CD4-positive, CD25-positive, alpha-beta regulatory T cell (primary cell): ENCODE results near the gene CAMK1. TPM values are rescaled to one million over a fixed set of nuclear protein-coding genes. Genes with fewer than 3 reads are reported as not detected.

ENCODE experiments used
- ATAC-seq, 2 donors: fragments of 150-1000 bp; cut with Tn5 transposase; one replicate each; pipeline ENCODE4 v1.10.0; 2021; ENCODE audit warnings: low read depth in 2 of 2, moderate number of reproducible peaks in 2 of 2, moderate library complexity in 1 of 2
- DNase-seq, 3 donors: peaks; one replicate each; pipeline versions ENCODE4 v3.0.0 to v3.0.0-alpha.2; 2012 to 2022; ENCODE audit warnings: mixed read lengths in 1 of 3
- H3K27ac ChIP-seq: one replicate; pipeline ENCODE4 v1.7.0; 2013; ENCODE audit warnings: mild to moderate bottlenecking, low read length; ENCODE audit not compliant: insufficient read depth, poor library complexity, severe bottlenecking
- H3K27me3 ChIP-seq: one replicate; pipeline ENCODE4 v1.7.0; 2013; ENCODE audit warnings: low read length; ENCODE audit not compliant: control insufficient read depth, insufficient read depth
- H3K36me3 ChIP-seq: one replicate; pipeline ENCODE4 v1.7.0; 2013; ENCODE audit warnings: mild to moderate bottlenecking, low read length, moderate library complexity; ENCODE audit not compliant: control insufficient read depth, insufficient read depth
- H3K4me1 ChIP-seq: 2 replicates; pipeline ENCODE4 v1.7.0; 2013; ENCODE audit warnings: mild to moderate bottlenecking, low read length; ENCODE audit not compliant: insufficient read depth, control insufficient read depth, poor library complexity, severe bottlenecking
- H3K4me3 ChIP-seq: one replicate; pipeline ENCODE4 v1.7.0; 2013; ENCODE audit warnings: low read depth, mild to moderate bottlenecking, low read length, moderate library complexity
- H3K9me3 ChIP-seq, 2 experiments: 1 replicate in 1 of 2; 2 replicates in 1 of 2; pipeline ENCODE4 v1.7.0; 2013; ENCODE audit warnings: low read length in 2 of 2, mild to moderate bottlenecking in 1 of 2, moderate library complexity in 1 of 2; ENCODE audit not compliant: control insufficient read depth in 2 of 2
- H3K27ac Mint-ChIP-seq, 3 donors: one replicate each; pipeline ENCODE4 v1.8.0; 2020 to 2022; ENCODE audit warnings: mild to moderate bottlenecking in 3 of 3, mixed read lengths in 3 of 3, moderate library complexity in 2 of 3
- H3K27me3 Mint-ChIP-seq: one replicate; pipeline ENCODE4 v1.8.0; 2022; ENCODE audit warnings: mild to moderate bottlenecking, mixed read lengths
- H3K36me3 Mint-ChIP-seq: one replicate; pipeline ENCODE4 v1.8.0; 2020; ENCODE audit warnings: mixed read lengths
- H3K4me1 Mint-ChIP-seq, 4 donors: one replicate each; pipeline ENCODE4 v1.8.0; 2020 to 2022; ENCODE audit warnings: mixed read lengths in 4 of 4, mild to moderate bottlenecking in 1 of 4
- H3K4me3 Mint-ChIP-seq, 4 donors: one replicate each; pipeline ENCODE4 v1.8.0; 2020 to 2022; ENCODE audit warnings: mild to moderate bottlenecking in 4 of 4, mixed read lengths in 4 of 4, moderate library complexity in 3 of 4
- H3K9me3 Mint-ChIP-seq, 7 donors: one replicate each; pipeline ENCODE4 v1.8.0; 2020 to 2022; ENCODE audit warnings: mixed read lengths in 7 of 7, mild to moderate bottlenecking in 3 of 7, moderate library complexity in 2 of 7
- polyA plus RNA-seq, 4 donors: library from polyadenylated mRNA; unstranded; fragments of 300-500 nt; fragmentation: Illumina TruSeq; gene quantifications; one replicate each; pipeline ENCODE4 v1.2.3, GENCODE V29; 2021
- total RNA-seq: library from RNA; stranded (reverse); gene quantifications from one replicate; pipeline ENCODE4 v1.2.3, GENCODE V29; 2022

Gene CAMK1
- total and polyA plus RNA-seq, 5 donors from 2014 or later, result 4.5 to 13.7 (median 5.6) TPM

DNA sequence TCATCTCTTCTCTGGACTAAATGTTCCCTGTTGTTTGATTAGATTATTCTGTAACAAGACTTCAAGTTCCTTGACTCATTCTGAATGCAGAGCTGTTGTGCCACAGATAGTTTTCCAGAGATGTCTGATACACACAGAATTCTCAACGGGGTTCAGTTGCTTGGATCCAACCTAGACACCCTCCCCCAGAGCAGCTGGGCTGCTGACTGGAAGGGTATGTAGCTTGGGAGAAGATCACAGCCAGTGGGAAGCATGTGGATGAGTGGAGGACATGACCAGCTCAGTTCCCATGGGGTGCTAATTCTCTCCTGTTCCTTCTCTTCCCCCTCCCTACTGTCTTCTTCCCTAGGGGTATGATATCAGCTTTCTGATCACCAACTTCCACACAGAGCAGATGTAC lies 33.7 kb upstream of the CAMK1 start:
- Mint-ChIP-seq H3K27ac (peak overlapping the region; percentile 52 to 85 (median 78)), H3K4me3 (no peak overlapping the region), H3K9me3 (no peaks in the 10 kb centered on the region), H3K4me1 (peaks cover 5 to 31% (median 16%) of the 10 kb centered on the region in 4 donors), H3K36me3 (peaks cover 35% of the 10 kb centered on the region), H3K27me3 (no peaks in the 10 kb centered on the region)
- Histone ChIP-seq H3K27me3 (no peaks in the 10 kb centered on the region), H3K36me3 (peaks cover 80% of the 10 kb centered on the region), H3K4me3 (no peak overlapping the region), H3K9me3 (no peaks in the 10 kb centered on the region), H3K27ac (no peak overlapping the region), H3K4me1 (peaks cover 10% of the 10 kb centered on the region)
- DNase-seq, result no peak
- ATAC-seq, result no peak

DNA sequence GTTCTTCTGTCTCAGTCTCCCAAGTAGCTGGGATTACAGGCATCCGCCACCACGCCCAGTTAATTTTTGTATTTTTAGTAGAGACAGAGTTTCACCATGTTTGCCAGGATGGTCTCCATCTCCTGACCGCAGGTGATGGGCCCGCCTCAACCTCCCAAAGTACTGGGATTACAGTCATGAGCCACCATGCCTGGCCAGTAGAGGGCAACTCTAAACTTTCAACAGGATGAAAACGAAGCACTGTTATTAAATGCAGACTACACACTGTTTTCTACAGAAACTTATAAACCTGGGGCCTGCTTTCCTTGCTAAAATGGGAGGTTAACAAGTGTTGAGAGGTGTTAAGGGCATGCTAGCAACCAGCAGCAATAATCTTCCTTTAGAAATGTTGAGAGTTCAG lies 30.8 kb upstream of the CAMK1 start:
- ATAC-seq (no peak), DNase-seq (no peak)
- Histone ChIP-seq H3K27me3 (no peaks in the 10 kb centered on the region), H3K27ac (no peak overlapping the region), H3K4me1 (peaks cover 5% of the 10 kb centered on the region), H3K36me3 (peaks cover 80% of the 10 kb centered on the region), H3K9me3 (no peaks in the 10 kb centered on the region), H3K4me3 (no peak overlapping the region)
- no peaks in the 10 kb centered on the region for H3K27me3 Mint-ChIP-seq
- peaks cover 40% of the 10 kb centered on the region for H3K36me3 Mint-ChIP-seq
- H3K4me1 Mint-ChIP-seq, result peaks cover 10 to 42% (median 22%) of the 10 kb centered on the region in 4 donors
- peak overlapping the region in 2 of 4 donors; percentile 21 to 41 for H3K4me3 Mint-ChIP-seq
- no peak overlapping the region for H3K27ac Mint-ChIP-seq
- H3K9me3 Mint-ChIP-seq, result no peaks in the 10 kb centered on the region

DNA sequence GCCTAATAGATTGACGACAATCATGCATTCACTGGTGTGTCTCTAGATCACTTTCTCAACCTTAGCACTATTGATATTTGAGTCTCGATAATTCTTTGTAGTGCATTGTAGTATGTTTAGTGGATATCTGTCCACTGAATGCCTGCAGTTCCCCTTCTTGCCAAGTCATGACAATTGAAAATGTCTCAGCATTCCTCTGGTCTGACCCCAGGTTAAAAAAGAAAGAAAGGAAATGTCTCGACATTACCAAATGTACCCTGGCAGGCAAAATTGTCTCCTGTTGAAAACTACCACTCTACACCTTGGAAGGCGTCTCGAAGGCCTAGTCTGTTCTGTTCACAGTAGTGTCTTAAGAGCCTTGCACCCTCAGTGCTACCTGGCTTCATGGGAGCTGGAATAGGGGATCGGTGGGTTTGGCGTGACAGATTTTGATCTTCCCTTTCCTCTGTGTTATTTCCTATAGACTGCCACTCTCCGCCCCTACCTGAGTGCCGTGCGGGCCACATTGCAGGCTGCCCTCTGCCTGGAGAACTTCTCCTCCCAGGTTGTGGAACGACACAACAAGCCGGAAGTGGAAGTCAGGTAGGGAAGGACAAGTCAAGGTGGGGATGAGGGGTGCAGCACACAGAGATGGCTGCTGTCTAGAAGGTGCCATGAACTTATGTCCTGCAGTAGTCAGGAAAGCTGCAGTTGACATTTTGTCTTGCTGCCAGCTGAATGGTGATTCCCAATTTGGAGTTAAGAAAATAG lies 27.6 kb upstream of the CAMK1 start:
- Mint-ChIP-seq H3K36me3 (peaks cover 25% of the 10 kb centered on the region), H3K4me1 (peaks cover 20 to 52% (median 37%) of the 10 kb centered on the region in 4 donors), H3K4me3 (peak overlapping the region in 2 of 4 donors; percentile 9 to 80), H3K27ac (peak overlapping the region in 1 of 3 donors; percentile 83), H3K9me3 (no peaks in the 10 kb centered on the region), H3K27me3 (no peaks in the 10 kb centered on the region)
- Histone ChIP-seq H3K27me3 (no peaks in the 10 kb centered on the region), H3K36me3 (peaks cover 59% of the 10 kb centered on the region), H3K9me3 (no peaks in the 10 kb centered on the region), H3K4me3 (no peak overlapping the region), H3K27ac (no peak overlapping the region), H3K4me1 (peaks cover 28% of the 10 kb centered on the region)
- DNase-seq (no peak), ATAC-seq (no peak)

DNA sequence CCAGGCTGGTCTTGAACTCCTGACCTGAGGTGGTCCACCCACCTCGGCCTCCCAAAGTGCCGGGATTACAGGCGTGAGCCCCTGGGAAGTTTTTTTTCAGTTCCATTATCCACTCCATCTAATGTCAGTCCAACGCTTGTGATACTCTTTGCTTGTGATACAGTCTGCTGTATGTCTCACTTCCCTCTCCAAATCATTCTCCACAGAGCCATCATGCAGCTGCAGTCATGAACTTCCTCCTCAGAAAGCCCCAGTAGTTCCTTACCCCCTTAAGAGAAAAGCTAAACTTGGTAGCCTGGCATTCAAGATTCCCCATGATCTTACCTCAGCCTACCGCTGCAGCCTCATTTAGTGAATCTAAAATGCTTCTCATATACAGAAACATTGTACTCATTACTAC lies 25.5 kb upstream of the CAMK1 start:
- H3K27me3 ChIP-seq, result no peaks in the 10 kb centered on the region
- no peak overlapping the region for H3K4me3 ChIP-seq
- DNase-seq, result no peak
- no peak for ATAC-seq
- no peak overlapping the region for H3K27ac ChIP-seq
- H3K36me3 ChIP-seq, result peaks cover 46% of the 10 kb centered on the region
- Mint-ChIP-seq H3K36me3 (peaks cover 24% of the 10 kb centered on the region), H3K4me1 (peaks cover 24 to 70% (median 51%) of the 10 kb centered on the region in 4 donors), H3K27ac (peak overlapping the region in 2 of 3 donors; percentile 86 to 93), H3K4me3 (peak overlapping the region; percentile 75 to 98 (median 84)), H3K9me3 (no peaks in the 10 kb centered on the region), H3K27me3 (no peaks in the 10 kb centered on the region)
- H3K9me3 ChIP-seq, result no peaks in the 10 kb centered on the region
- H3K4me1 ChIP-seq, result peaks cover 44% of the 10 kb centered on the region

DNA sequence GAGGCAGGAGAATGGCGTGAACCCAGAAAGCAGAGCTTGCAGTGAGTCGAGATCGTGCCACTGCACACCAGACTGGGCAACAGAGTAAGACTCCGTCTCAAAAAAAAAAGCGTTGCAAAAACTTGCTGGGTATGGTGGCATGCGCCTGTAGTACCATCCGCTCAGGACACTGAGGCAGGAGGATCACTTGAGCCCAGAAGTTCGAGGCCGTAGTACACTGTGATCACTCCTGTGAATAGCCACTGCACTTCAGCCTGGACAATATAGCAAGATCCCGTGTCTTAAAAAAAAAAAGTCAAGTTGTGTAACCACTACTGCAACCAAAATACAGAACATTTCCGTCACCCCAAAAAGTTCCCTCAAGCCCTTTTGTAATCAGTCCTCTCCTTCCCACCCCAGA lies 24.7 kb upstream of the CAMK1 start:
- H3K36me3 ChIP-seq, result peaks cover 45% of the 10 kb centered on the region
- peaks cover 45% of the 10 kb centered on the region for H3K4me1 ChIP-seq
- no peaks in the 10 kb centered on the region for H3K27me3 ChIP-seq
- Mint-ChIP-seq H3K4me3 (peak overlapping the region; percentile 90 to 99 (median 96)), H3K27me3 (no peaks in the 10 kb centered on the region), H3K27ac (peak overlapping the region in 1 of 3 donors; percentile 99), H3K36me3 (peaks cover 21% of the 10 kb centered on the region), H3K4me1 (peaks cover 28 to 71% (median 51%) of the 10 kb centered on the region in 4 donors), H3K9me3 (no peaks in the 10 kb centered on the region)
- peak overlapping the region; percentile 50 for H3K4me3 ChIP-seq
- H3K27ac ChIP-seq, result peak overlapping the region; percentile 96
- no peak for ATAC-seq
- no peak for DNase-seq
- H3K9me3 ChIP-seq, result no peaks in the 10 kb centered on the region

DNA sequence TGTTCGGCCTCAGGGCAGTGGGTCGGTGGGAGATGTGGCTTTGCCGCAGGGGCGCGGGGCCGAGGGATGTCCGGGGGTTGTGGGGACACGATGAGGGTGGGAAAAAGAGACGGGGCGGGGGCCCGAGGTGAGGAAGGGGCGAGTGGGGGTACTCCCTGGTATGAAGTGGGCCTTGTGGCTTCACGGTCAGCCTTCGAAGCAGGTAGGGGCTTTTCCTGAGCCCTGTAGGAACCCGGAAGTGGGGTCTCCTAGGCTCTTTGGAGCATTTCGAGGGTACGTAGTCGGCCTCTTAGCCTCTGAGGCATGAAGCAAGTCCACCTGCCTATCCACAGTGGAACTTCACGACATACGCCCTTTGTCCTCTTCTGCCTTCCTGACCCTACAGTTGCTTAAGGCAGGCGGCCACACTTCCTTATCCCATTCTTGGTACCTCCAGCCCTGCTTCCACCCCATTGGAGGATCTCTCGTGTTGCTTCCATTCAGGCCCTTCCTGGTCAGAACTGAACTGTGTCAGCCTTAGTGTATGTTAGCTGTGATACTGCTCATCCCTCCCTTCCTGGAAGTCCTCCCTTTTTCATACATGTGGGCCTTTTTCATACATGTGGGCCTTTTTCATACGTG lies 23.5 kb upstream of the CAMK1 start:
- peak overlapping the region; percentile 92 to 99 (median 96) for H3K4me3 Mint-ChIP-seq
- H3K4me1 Mint-ChIP-seq, result peaks cover 28 to 74% (median 51%) of the 10 kb centered on the region in 4 donors
- DNase-seq, result peak in 2 of 3 donors; percentile 27 to 49
- no peak for ATAC-seq
- H3K27ac Mint-ChIP-seq, result peak overlapping the region; percentile 98 to 100 (median 99)
- no peaks in the 10 kb centered on the region for H3K9me3 ChIP-seq
- H3K4me3 ChIP-seq, result peak overlapping the region; percentile 95
- H3K27me3 ChIP-seq, result no peaks in the 10 kb centered on the region
- peaks cover 45% of the 10 kb centered on the region for H3K4me1 ChIP-seq
- peaks cover 41% of the 10 kb centered on the region for H3K36me3 ChIP-seq
- H3K27ac ChIP-seq, result peak overlapping the region; percentile 96
- H3K27me3 Mint-ChIP-seq, result no peaks in the 10 kb centered on the region
- no peaks in the 10 kb centered on the region for H3K9me3 Mint-ChIP-seq
- H3K36me3 Mint-ChIP-seq, result peaks cover 27% of the 10 kb centered on the region

DNA sequence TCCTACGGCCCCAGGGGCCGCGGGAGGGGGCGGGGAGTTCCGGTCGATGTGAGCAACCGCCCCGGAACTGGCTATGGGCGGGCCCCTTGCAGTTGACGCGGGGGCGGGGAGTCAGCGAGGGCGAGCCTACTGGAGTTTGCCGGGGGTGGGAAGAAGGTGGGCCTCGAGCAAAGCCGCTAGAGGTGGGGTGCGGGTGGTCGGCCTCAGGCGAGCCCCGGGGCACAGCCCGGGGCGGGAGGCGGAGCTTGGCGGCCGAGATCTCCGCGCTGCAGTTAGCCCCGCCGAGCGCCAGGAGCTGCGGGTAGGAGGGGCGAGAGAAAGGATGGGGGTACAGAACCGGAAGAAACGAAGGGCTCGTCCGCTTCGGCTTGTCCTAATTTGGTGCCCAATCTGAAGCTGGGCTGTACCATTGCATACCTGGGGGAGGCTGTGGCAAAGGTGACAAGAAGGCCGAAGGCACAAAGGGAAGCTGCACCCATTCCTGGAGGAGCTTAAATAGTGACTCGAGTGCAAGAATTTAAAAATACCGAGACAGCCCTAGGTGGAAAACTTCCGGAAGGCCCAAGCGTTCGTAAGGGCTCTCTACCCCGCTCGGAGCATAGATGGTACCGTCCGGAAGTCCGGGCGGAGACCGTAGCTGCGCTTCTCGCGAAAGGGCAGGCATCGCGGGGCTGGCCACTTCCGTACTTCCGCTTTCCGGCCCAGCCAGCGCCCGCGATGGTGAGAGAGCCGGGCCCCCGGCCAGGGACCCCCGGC lies 22.8 kb upstream of the CAMK1 start, which contains the start of the genes ARPC4 and TADA3:
ARPC4 (plus strand) TSS at position 678 of the 756 bp plus-strand sequence; CDS start at position 718, 40 bp downstream.
TADA3 (minus strand) TSS at position 69 of the 756 bp plus-strand sequence. CDS start 1,007 bp downstream, outside the sequence.
- Histone ChIP-seq H3K27ac (peak within 1 kb of the TSS; percentile 96), H3K27me3 (no peaks in the 10 kb centered on the region), H3K4me3 (peak within 1 kb of the TSS; percentile 95), H3K4me1 (peaks cover 47% of the 10 kb centered on the region), H3K9me3 (no peaks in the 10 kb centered on the region), H3K36me3 (peaks cover 38% of the 10 kb centered on the region)
- DNase-seq, result peak; percentile 85 to 97 (median 97)
- Mint-ChIP-seq H3K27ac (peak within 1 kb of the TSS; percentile 98 to 100 (median 99)), H3K9me3 (no peaks in the 10 kb centered on the region), H3K27me3 (no peaks in the 10 kb centered on the region), H3K36me3 (peaks cover 30% of the 10 kb centered on the region), H3K4me3 (peak within 1 kb of the TSS; percentile 92 to 99 (median 96)), H3K4me1 (peaks cover 29 to 72% (median 51%) of the 10 kb centered on the region in 4 donors)
- peak; percentile 86 to 88 for ATAC-seq
